PC-9 (cell line): ENCODE data around the gene UBE2C.

Source experiments
- CTCF ChIP-seq: fragments of 200-600 bp; sonication (generic); conservative IDR thresholded peaks from 2 replicates; pipeline ENCODE4 v1.6.1; 2017; ENCODE audit warnings: mixed run types, antibody characterized with exemption, mild to moderate bottlenecking, moderate library complexity
- EZH2 ChIP-seq: fragments of 200-600 bp; sonication (generic); IDR thresholded peaks from 2 replicates; pipeline ENCODE4 v1.8.0; 2017; ENCODE audit warnings: antibody characterized with exemption, low read depth

DNA sequence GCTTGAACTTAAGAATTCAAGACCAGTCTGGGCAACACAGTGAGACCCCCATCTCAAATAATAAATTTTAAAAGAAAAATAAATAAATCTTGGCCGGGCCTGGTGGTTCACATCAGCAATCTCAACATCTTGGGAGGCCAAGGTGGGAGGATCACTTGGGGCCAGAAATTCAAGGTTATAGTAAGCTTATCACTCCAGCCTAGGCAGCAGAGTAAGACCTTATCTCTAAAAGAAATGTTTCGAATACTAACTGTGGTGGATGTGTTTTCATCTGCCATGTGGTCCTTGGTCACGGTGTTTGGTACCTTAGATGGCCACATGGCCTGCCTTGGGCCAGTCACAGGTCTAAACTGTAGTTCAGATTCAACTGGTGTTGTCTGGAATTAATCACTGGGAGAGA is 5.8 kb downstream of the UBE2C start:
- no peak for TF ChIP-seq CTCF
- no peak for TF ChIP-seq EZH2
